OCI-LY7 (cell line): ENCODE results near the gene STK26. TPM values are rescaled to one million over a fixed set of nuclear protein-coding genes. Genes with fewer than 3 reads are reported as not detected.

Experiments
- BruUV-seq: library from RNA; stranded (reverse); fragments of 400-500 nt; replicated peaks from 2 replicates; lab custom pipeline; 2021; lab: Mats Ljungman, UMichigan
- CTCF ChIA-PET: fragments of 300-600 bp; sonication (Branson Sonifier 250); formaldehyde crosslinking; loops from one replicate; lab custom pipeline; 2022; ENCODE audit warnings: antibody characterized with exemption; ENCODE audit not compliant: unreplicated experiment; lab: Charles Lee
- POLR2A ChIA-PET: fragments of 300-600 bp; sonication (Branson Sonifier 250); formaldehyde crosslinking; loops from one replicate; lab custom pipeline; 2022; ENCODE audit warnings: antibody characterized with exemption; lab: Charles Lee
- DNase-seq: peaks from one replicate; pipeline ENCODE4 v3.0.0-alpha.2; 2015; ENCODE audit warnings: low spot score
- H2AFZ ChIP-seq: fragments of 200-600 bp; sonication (generic), shearing (Covaris generic); 2 replicates; pipeline ENCODE4 v1.6.1; 2014; ENCODE audit warnings: mild to moderate bottlenecking, antibody characterized with exemption, low read length, moderate library complexity
- H3K27ac ChIP-seq: fragments of 200-600 bp; sonication (generic); 2 replicates; pipeline ENCODE4 v1.5.1; 2014; ENCODE audit warnings: mixed run types, low read depth, mild to moderate bottlenecking, moderate library complexity, low read length, inconsistent platforms; ENCODE audit not compliant: poor library complexity, severe bottlenecking
- H3K36me3 ChIP-seq: fragments of 200-600 bp; sonication (generic); 2 replicates; pipeline ENCODE4 v1.6.1; 2014; ENCODE audit warnings: mild to moderate bottlenecking, antibody characterized with exemption, low read length, moderate library complexity, mixed read lengths; ENCODE audit not compliant: insufficient read depth
- H3K4me1 ChIP-seq: fragments of 200-600 bp; sonication (generic); 2 replicates; pipeline ENCODE4 v1.5.1; 2014; ENCODE audit warnings: mild to moderate bottlenecking, low read length; ENCODE audit not compliant: insufficient read depth, poor library complexity, severe bottlenecking
- H3K4me2 ChIP-seq: fragments of 200-600 bp; sonication (generic); 2 replicates; pipeline ENCODE4 v1.6.1; 2014; ENCODE audit warnings: mild to moderate bottlenecking, low read length
- H3K4me3 ChIP-seq: fragments of 200-600 bp; sonication (generic); 2 replicates; pipeline ENCODE4 v1.5.1; 2014; ENCODE audit warnings: mild to moderate bottlenecking, low read depth, low read length; ENCODE audit not compliant: poor library complexity, severe bottlenecking
- H3K79me2 ChIP-seq: fragments of 200-600 bp; sonication (generic); 2 replicates; pipeline ENCODE4 v1.6.1; 2016; ENCODE audit warnings: low read depth, mild to moderate bottlenecking, low read length, moderate library complexity, mixed read lengths; ENCODE audit not compliant: insufficient read depth
- H3K9me2 ChIP-seq: fragments of 200-600 bp; sonication (generic); 2 replicates; pipeline ENCODE4 v1.6.1; 2016; ENCODE audit warnings: mild to moderate bottlenecking, low read length, mixed read lengths; ENCODE audit not compliant: insufficient read depth
- H3K9me3 ChIP-seq: fragments of 200-600 bp; sonication (generic); 2 replicates; pipeline ENCODE4 v1.6.1; 2014; ENCODE audit warnings: mild to moderate bottlenecking, mixed run types, low read length, mixed read lengths
- H4K20me1 ChIP-seq: fragments of 200-600 bp; sonication (generic); 2 replicates; pipeline ENCODE4 v1.6.1; 2014; ENCODE audit warnings: mild to moderate bottlenecking, antibody characterized with exemption, low read length, moderate library complexity, mixed read lengths; ENCODE audit not compliant: insufficient read depth
- EZH2phosphoT487 ChIP-seq: fragments of 200-600 bp; sonication (generic); IDR thresholded peaks from 2 replicates; pipeline ENCODE4 v1.6.1; 2018; ENCODE audit warnings: low read depth, borderline replicate concordance, mild to moderate bottlenecking, mixed run types, antibody characterized with exemption, low read length, moderate library complexity, mixed read lengths
- intact Hi-C: fragments of 100-400 bp; cut with micrococcal nuclease; formaldehyde crosslinking; loops from one replicate; pipeline ENCODE4 v1.10.0; 2022; ENCODE audit not compliant: unreplicated experiment
- total RNA-seq, 2 experiments: library from RNA; depleted of rRNA in 1 of 2; stranded (reverse); fragments of >200 nt in 1 of 2; shearing (Covaris generic) in 1 of 2; gene quantifications; 2 replicates each; pipeline ENCODE4 v1.2.3, GENCODE V29; 2014 to 2022
- TF ChIP-seq, protein P1 (sequence below): fragments of 200-600 bp; sonication (generic); conservative IDR thresholded peaks from 2 replicates; pipeline ENCODE4 v1.5.1; 2014; ENCODE audit warnings: mild to moderate bottlenecking, antibody characterized with exemption, low read length, moderate library complexity, mixed read lengths

Gene STK26
- total RNA-seq, 2 experiments from 2014 or later = 28.6 to 28.8 TPM

DNA sequence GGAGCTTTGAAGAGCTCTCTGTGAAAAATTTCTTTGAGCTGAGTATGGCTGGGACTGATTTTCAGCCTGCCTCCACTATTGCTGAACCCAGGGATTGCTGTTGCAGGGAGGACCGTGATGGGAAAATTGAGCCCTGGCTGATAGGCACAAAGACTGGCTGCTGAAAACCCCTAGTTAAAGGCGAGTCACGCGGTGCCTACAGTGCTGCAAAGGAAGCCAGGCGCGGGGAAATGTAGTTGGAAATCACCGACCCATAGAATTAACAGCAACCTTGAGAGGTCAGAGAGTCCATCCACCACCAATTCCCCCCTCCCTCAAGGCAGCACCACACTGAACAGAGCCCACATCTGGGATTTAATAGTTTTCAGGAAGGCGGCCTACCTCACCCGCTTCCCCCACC, 78.7 kb downstream of the STK26 start:
- no peak overlapping the region for H3K27ac ChIP-seq
- ChIA-PET CTCF (no interaction called here), POLR2A (no interaction called here)
- H3K36me3 ChIP-seq = no peaks in the 10 kb centered on the region
- no peaks in the 10 kb centered on the region for H3K4me1 ChIP-seq
- H3K9me2 ChIP-seq = no peaks in the 10 kb centered on the region
- H3K4me3 ChIP-seq = no peak overlapping the region
- H3K9me3 ChIP-seq = no peaks in the 10 kb centered on the region
- intact Hi-C loops = no loop called here
- H3K79me2 ChIP-seq = no peaks in the 10 kb centered on the region
- DNase-seq = no peak
- no peak overlapping the region for H3K4me2 ChIP-seq
- TF ChIP-seq, protein P1, sequence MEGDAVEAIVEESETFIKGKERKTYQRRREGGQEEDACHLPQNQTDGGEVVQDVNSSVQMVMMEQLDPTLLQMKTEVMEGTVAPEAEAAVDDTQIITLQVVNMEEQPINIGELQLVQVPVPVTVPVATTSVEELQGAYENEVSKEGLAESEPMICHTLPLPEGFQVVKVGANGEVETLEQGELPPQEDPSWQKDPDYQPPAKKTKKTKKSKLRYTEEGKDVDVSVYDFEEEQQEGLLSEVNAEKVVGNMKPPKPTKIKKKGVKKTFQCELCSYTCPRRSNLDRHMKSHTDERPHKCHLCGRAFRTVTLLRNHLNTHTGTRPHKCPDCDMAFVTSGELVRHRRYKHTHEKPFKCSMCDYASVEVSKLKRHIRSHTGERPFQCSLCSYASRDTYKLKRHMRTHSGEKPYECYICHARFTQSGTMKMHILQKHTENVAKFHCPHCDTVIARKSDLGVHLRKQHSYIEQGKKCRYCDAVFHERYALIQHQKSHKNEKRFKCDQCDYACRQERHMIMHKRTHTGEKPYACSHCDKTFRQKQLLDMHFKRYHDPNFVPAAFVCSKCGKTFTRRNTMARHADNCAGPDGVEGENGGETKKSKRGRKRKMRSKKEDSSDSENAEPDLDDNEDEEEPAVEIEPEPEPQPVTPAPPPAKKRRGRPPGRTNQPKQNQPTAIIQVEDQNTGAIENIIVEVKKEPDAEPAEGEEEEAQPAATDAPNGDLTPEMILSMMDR = no peak
- TF ChIP-seq EZH2phosphoT487 = no peak
- no TSS peak for BruUV-seq
- no peaks in the 10 kb centered on the region for H4K20me1 ChIP-seq
- no peak overlapping the region for H2AFZ ChIP-seq

- Histone ChIP-seq H3K4me3 (no peak overlapping the region), H4K20me1 (no peaks in the 10 kb centered on the region), H3K36me3 (no peaks in the 10 kb centered on the region), H3K79me2 (no peaks in the 10 kb centered on the region), H3K27ac (no peak overlapping the region), H3K4me2 (no peak overlapping the region), H2AFZ (no peak overlapping the region), H3K9me3 (no peaks in the 10 kb centered on the region), H3K4me1 (no peaks in the 10 kb centered on the region), H3K9me2 (no peaks in the 10 kb centered on the region)
- TF ChIP-seq, protein P1 = no peak
- TF ChIP-seq EZH2phosphoT487 = no peak
- DNase-seq = no peak
- ChIA-PET CTCF (no interaction called here), POLR2A (no interaction called here)
- BruUV-seq = no TSS peak
- intact Hi-C loops = no loop called here
Observed at GRCh38 chrX:132107291-132107690, 84.2 kb downstream of the STK26 start.

GRCh38 chrX:132114607-132115006, 91.5 kb downstream of the STK26 start:
- intact Hi-C loops = no loop called here
- no peaks in the 10 kb centered on the region for H3K9me2 ChIP-seq
- no peaks in the 10 kb centered on the region for H3K4me1 ChIP-seq
- DNase-seq = no peak
- POLR2A ChIA-PET = interaction anchor here (0.7 kb wide), 1 partner anchor 473 kb away, joined by 3 read pairs; no protein-coding TSS in a partner anchor
- no TSS peak for BruUV-seq
- no peak overlapping the region for H3K27ac ChIP-seq
- no peak overlapping the region for H3K4me3 ChIP-seq
- no peaks in the 10 kb centered on the region for H3K9me3 ChIP-seq
- TF ChIP-seq, protein P1 = no peak
- TF ChIP-seq EZH2phosphoT487 = no peak
- H3K4me2 ChIP-seq = no peak overlapping the region
- H3K36me3 ChIP-seq = no peaks in the 10 kb centered on the region
- CTCF ChIA-PET = no interaction called here
- H4K20me1 ChIP-seq = no peaks in the 10 kb centered on the region
- no peaks in the 10 kb centered on the region for H3K79me2 ChIP-seq
- H2AFZ ChIP-seq = no peak overlapping the region
